GM12892 (cell line): Measurements from ENCODE around the gene IL2RG.
A peak's percentile ranks its signal among the peaks of the same experiment; 100 is the strongest.

Experiments used
- DNase-seq: peaks from one replicate; pipeline ENCODE4 v3.0.0; 2011; ENCODE audit not compliant: insufficient read length
- FAIRE-seq: peaks from 2 replicates; lab custom pipeline; 2011; peaks lifted over from hg19 to GRCh38; lab: Jason Lieb, UNC
- POLR2A ChIP-seq: IDR thresholded peaks from 2 replicates; pipeline ENCODE4 v1.6.1; 2011; ENCODE audit warnings: low read depth, low read length, control low read depth
- POLR2AphosphoS5 ChIP-seq: IDR thresholded peaks from 2 replicates; pipeline ENCODE4 v1.6.1; 2011; ENCODE audit warnings: low read depth, low read length, control low read depth
- TAF1 ChIP-seq: IDR thresholded peaks from 2 replicates; pipeline ENCODE4 v1.6.1; 2011; ENCODE audit warnings: low read depth, mild to moderate bottlenecking, control low read depth, low read length, borderline replicate concordance

Gene IL2RG

DNA sequence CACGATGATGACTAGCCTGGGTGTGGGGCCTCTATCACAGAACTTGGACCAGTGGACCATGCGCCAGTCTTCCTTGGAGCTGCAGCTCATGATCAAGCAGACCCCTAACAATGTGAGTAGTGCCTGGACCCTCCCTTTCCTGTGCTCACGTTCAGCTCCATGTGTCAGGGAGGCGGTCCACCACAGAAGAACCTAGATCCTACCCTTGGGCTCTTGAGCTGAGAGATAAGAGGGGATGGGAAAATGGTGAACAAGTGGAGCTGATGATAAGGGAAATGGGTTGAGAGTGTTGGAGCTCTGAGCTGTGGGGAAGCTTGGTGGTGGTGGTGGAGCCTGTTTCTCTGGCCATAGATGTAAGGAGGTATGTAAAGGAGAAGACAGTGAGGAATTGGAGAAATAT is 20.1 kb upstream of the IL2RG start:
- TF ChIP-seq TAF1: no peak
- TF ChIP-seq POLR2A: no peak
- no peak for TF ChIP-seq POLR2AphosphoS5
- FAIRE-seq: no peak
- DNase-seq: no peak

DNA sequence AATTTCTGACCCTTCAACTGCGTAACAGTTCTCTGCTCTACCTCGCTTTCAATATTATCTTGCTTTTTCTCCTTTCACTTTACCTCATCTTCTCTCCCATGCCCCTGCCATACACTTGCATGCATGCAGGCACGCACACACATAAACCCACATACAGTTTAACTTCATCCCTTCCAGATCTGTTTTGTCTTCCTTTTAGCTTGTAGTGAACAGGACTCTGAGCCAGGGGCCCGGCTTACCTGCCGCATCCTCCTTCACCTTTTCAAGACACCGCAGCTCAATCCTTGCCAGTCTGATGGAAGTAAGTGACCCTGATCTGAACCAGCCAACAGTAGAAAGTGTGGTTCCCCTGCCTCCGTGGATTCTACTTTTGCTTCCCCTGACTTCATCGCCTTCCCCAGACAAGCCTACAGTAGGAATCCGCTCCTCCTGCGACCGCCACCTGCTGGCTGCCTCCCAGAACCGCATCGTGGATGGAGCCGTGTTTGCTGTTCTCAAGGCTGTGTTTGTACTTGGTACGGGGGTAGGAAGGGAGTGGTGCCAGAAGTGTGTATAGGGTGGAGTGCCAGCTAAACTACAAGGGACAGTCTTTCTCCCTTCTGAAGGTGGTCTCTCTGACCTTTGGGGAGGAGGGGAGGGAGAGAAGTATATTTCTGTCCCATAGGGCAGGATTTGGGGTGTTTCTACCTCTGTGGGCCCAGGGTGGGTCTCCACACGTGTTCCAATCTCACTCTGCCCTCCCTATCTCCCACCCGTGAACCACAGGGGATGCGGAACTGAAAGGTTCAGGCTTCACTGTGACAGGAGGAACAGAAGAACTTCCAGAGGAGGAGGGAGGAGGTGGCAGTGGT is 17.8 kb upstream of the IL2RG start:
- DNase-seq (peak; percentile 50), FAIRE-seq (peak; percentile 99)
- TF ChIP-seq POLR2AphosphoS5 (no peak), POLR2A (no peak), TAF1 (no peak)

DNA sequence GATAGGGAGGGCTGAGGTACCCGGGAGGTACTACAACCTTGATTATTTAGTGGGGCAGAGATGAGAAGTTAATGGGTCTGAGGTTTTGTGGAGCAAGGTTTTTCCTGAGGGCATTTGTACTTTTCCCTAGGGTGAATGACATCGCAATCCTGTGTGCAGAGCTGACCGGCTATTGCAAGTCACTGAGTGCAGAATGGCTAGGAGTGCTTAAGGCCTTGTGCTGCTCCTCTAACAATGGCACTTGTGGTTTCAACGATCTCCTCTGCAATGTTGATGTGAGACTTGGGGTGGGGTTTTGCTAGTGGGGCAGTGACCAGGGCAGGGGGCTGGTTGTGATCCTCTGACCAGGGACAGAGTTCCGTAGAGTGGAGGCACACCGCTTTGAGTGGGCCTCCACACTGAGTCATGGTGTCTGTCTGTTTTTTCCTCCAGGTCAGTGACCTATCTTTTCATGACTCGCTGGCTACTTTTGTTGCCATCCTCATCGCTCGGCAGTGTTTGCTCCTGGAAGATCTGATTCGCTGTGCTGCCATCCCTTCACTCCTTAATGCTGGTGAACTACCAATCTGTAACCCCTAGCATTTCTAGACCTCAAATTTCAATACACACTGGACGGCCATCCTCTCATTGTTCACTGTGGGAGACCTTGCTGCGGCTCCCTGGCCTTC is 16.9 kb upstream of the IL2RG start:
- FAIRE-seq (peak; percentile 17), DNase-seq (no peak)
- no peak for TF ChIP-seq TAF1
- no peak for TF ChIP-seq POLR2A

GRCh38 chrX:71118985-71119535 is 7.7 kb upstream of the IL2RG start:
- no peak for TF ChIP-seq POLR2A
- TF ChIP-seq TAF1: no peak
- no peak for TF ChIP-seq POLR2AphosphoS5
- DNase-seq (no peak), FAIRE-seq (no peak)

DNA sequence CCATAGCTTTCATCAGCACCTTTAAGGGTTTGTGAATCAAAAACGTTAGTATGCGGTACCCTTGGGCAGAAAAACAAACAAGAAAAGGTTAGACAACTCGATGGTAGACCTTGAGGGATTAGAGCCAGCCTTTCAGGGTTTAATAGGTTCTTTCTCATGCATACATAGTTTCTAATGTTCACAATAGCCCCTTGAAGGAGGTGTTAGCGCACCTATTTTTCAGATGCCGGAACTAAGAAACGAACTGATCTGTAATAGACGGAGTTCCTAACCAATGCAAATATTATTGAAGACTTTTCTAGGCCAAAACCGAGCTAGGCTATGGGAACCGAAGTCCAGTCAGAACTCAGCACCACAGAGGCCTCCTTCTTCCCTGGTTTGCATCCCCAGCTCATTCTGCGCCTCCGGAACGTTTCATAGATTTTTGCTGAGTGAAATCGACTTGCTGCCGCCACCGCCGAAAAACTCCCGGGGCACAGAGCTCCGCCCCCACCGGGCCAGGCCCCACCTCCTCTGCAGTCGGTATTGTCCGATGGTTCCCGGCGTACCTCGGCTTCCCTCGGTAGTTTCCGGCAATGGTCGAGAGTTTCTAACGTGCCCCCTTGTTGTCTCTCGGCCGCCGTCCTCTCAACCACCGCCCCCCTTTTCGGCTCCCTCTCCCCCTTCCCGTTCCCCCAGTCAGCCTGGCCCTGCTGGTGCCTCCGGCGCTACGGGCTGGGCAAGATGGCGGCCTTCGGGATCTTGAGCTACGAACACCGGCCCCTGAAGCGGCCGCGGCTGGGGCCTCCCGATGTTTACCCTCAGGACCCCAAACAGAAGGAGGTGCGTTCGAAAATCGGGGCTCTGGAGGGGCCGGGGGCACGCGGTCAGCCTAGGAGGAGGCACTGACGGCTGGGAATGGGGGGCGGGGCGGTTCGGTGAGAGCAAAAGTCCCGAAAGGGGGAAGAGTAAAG is 6.9 kb upstream of the IL2RG start, which contains the start of gene MED12:
TSS of gene MED12 (plus strand) at position 565 of the 953 bp plus-strand sequence. CDS start at position 724, 159 bp downstream.
- TF ChIP-seq TAF1 (peak; percentile 27; the same call in 1 of the 2 replicates), POLR2AphosphoS5 (peak; percentile 74), POLR2A (peak; percentile 61; the same call in 1 of the 2 replicates)
- peak; percentile 66 for DNase-seq
- FAIRE-seq: peak; percentile 80

DNA sequence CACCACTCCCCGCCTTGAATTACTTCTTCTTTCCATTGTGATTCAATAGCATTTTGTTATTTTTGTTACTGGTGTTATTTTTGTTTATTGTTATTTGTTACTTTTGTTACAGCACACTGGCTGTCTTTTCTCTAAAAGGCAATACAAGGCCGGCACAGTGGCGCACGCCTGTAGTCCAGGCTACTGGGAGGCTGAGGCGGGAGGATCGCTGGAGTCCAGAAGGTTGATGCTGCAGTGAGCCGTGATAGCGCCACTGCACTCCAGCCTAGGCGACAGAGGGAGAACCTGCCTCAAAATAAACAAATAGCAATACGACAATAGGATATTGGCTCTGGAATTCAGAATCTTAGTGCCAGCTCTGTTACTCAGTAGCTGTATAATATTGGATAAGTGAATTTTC is 6.0 kb upstream of the IL2RG start:
- DNase-seq (no peak), FAIRE-seq (peak; percentile 40)
- TF ChIP-seq TAF1 (no peak), POLR2A (no peak), POLR2AphosphoS5 (no peak)

DNA sequence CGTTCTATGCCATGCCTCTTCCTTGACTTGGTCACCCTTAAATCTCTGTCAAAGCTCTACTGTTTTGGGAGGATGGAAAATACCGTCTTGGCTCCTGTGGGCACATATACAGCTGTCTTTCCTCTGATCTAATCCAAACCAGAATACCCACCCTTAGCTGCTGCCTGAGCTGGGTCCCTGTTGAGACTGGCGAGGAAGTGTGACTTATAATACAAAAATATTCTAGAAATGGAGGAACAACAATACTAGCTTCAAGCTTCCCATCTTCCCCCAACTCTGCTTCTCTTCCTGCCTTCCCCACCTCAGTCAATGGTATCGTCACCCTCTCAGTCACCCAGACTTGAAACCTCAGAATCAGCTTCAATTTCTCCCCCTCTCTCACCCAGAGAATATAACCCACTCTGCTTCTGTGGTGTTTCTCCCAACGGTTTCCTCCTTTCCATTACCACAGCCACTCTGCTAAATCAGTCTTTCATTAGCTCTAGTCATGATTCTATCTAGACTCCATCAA is 599 bp upstream of the IL2RG start:
- no peak for TF ChIP-seq POLR2A
- no peak for FAIRE-seq
- no peak for DNase-seq

DNA sequence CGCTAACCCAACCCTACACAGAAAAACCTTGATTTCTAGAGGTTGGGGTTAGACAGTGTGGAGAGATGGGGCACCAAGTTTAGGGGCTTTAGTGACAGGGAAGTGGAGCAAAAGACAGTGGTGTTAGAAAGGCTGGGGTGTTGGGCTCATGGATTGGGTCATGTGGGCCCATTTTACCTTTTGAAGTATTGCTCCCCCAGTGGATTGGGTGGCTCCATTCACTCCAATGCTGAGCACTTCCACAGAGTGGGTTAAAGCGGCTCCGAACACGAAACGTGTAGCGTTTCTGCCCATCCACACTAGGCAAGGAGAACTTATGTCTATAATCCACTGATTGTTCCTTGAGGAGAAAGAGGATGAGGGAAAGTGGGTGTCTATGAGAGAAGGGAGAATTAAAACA is 2.3 kb downstream of the IL2RG start:
- TF ChIP-seq POLR2AphosphoS5 (no peak), TAF1 (no peak), POLR2A (no peak)
- FAIRE-seq (peak; percentile 14), DNase-seq (no peak)

- no peak for DNase-seq
- TF ChIP-seq POLR2A (no peak), POLR2AphosphoS5 (no peak), TAF1 (no peak)
- FAIRE-seq: no peak
Observed at GRCh38 chrX:71107762-71108360, 3.5 kb downstream of the IL2RG start.

DNA sequence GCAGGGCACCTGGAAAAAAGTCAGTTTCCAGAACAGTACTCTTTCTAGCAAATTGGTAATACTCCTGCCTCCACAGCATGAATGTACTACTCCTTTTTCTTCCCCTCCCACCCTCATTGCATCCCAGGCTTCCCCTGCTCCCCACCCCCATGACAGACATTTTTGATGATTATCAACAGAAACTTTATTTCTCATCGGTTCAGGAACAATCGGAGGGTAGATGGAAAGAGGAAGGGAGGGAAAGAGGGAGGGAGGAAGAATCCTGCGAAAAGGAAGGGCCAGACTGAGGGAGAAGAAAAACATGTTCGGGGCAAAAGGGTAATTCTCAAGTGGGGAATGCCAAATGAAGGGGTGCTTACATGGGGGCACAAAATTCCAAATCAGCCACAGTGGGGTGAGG is 4.1 kb downstream of the IL2RG start:
- no peak for TF ChIP-seq TAF1
- no peak for TF ChIP-seq POLR2AphosphoS5
- no peak for TF ChIP-seq POLR2A
- DNase-seq (no peak), FAIRE-seq (no peak)

GRCh38 chrX:71106427-71106826 is 5.0 kb downstream of the IL2RG start, which contains the start of gene CXorf65:
Gene CXorf65, minus strand, starts transcription at chrX:71106740. Its CDS starts 184 bp downstream, at chrX:71106556.
- TF ChIP-seq POLR2AphosphoS5 (no peak), POLR2A (no peak), TAF1 (no peak)

More at GRCh38 chrX:71106427-71106826, 5.0 kb downstream of the IL2RG start, which contains the start of gene CXorf65:
- DNase-seq (no peak), FAIRE-seq (no peak)
